Measurements from ENCODE around the gene CDH8. TPM values are rescaled to one million over a fixed set of nuclear protein-coding genes. Genes with fewer than 3 reads are reported as not detected.
"Not testable (repeated sequence)": the region's sequence is repeated elsewhere in the genome, so short reads cannot be mapped to it uniquely, and the experiment has no call there.

The CDH8 gene
- total RNA-seq, 1 experiment from 2014 or later, result 5.7 TPM

DNA sequence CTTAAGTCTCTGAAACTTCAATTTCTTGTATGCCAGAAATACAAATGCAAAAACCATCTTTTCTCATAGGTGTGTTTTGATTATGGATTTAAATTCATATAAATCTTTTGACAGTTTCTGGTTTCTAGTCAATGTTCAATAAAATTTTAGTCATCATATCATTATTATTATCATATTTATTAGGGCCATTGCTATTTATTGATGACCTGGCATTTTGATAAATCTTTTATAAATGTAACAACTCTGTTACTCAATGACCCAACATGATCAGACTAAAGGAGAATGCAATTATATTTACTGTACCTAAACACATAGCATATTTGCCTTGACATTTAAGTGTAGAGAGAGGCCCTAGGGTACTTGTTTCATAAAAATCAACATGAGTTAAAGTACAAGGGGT, 320.8 kb downstream of the CDH8 start:
- Histone ChIP-seq H3K36me3 (ENCODE audit: low read depth, low read length) (no peaks in the 10 kb centered on the region), H3K9me2 (replicated peaks; ENCODE audit: low read length) (no peaks in the 10 kb centered on the region), H3K4me1 (ENCODE audit: insufficient read depth, low read length) (no peaks in the 10 kb centered on the region), H3K27me3 (ENCODE audit: low read length) (no peaks in the 10 kb centered on the region), H3F3A (ENCODE audit: low read length, unreplicated experiment) (no peaks in the 10 kb centered on the region), H2AFZ (ENCODE audit: low read length) (no peak overlapping the region), H3K9ac (ENCODE audit: low read length) (no peak overlapping the region), H3K4me3 (ENCODE audit: low read length) (no peak overlapping the region), H4K20me1 (ENCODE audit: low read length) (no peaks in the 10 kb centered on the region), H3K9me3 (ENCODE audit: low read length) (no peaks in the 10 kb centered on the region), H3K4me2 (ENCODE audit: low read length) (no peak overlapping the region), H3K79me2 (ENCODE audit: low read length) (no peaks in the 10 kb centered on the region), H3K27ac (ENCODE audit: low read length) (no peak overlapping the region)
- ChIA-PET CTCF (no interaction called here), POLR2A (ENCODE audit: unreplicated experiment) (no interaction called here)
- TF ChIP-seq EZH2phosphoT487 (IDR thresholded peaks at IDR 0.05; ENCODE audit: borderline replicate concordance, low read length) (no peak), EZH2 (IDR thresholded peaks at IDR 0.05; ENCODE audit: low read length, unreplicated experiment) (no peak)
- TF ChIP-seq, protein P1, sequence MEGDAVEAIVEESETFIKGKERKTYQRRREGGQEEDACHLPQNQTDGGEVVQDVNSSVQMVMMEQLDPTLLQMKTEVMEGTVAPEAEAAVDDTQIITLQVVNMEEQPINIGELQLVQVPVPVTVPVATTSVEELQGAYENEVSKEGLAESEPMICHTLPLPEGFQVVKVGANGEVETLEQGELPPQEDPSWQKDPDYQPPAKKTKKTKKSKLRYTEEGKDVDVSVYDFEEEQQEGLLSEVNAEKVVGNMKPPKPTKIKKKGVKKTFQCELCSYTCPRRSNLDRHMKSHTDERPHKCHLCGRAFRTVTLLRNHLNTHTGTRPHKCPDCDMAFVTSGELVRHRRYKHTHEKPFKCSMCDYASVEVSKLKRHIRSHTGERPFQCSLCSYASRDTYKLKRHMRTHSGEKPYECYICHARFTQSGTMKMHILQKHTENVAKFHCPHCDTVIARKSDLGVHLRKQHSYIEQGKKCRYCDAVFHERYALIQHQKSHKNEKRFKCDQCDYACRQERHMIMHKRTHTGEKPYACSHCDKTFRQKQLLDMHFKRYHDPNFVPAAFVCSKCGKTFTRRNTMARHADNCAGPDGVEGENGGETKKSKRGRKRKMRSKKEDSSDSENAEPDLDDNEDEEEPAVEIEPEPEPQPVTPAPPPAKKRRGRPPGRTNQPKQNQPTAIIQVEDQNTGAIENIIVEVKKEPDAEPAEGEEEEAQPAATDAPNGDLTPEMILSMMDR (conservative IDR thresholded peaks at IDR 0.05; ENCODE audit: low read depth, low read length), result no peak
- intact Hi-C loops (cut with micrococcal nuclease), result loop anchor here (10.0 kb wide), 1 partner anchor 51 kb away; no protein-coding TSS in a partner anchor
- ATAC-seq (no peak), DNase-seq (no peak)
- no TSS peak for BruUV-seq (replicated peaks)

DNA sequence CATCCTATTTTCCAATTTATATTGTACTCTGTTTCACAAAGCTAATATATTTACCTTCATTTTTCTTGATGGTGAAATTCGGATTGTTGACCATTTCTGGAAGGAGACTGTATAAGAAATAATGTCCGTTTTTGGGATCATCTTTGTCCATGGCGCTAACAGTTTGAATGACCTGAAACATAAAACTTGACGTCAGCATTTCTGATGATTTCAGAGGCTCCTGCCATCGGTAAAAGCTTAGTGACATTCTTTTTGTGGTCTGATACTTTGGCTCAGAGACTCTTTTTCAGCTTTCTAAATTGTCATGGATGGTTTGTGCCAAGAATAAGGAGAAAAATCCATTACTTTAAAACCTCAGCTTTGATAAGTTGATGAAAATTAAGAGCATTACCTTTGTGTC, 322.5 kb downstream of the CDH8 start:
- no peak overlapping the region for H3K4me3 ChIP-seq (ENCODE audit: low read length)
- BruUV-seq (replicated peaks), result no TSS peak
- CTCF ChIA-PET, result no interaction called here
- H3K9me2 ChIP-seq (replicated peaks; ENCODE audit: low read length), result no peaks in the 10 kb centered on the region
- no peaks in the 10 kb centered on the region for H3K9me3 ChIP-seq (ENCODE audit: low read length)
- H3F3A ChIP-seq (ENCODE audit: low read length, unreplicated experiment), result no peaks in the 10 kb centered on the region
- no peak overlapping the region for H3K4me2 ChIP-seq (ENCODE audit: low read length)
- POLR2A ChIA-PET (ENCODE audit: unreplicated experiment), result no interaction called here
- H4K20me1 ChIP-seq (ENCODE audit: low read length), result no peaks in the 10 kb centered on the region
- H3K4me1 ChIP-seq (ENCODE audit: insufficient read depth, low read length), result no peaks in the 10 kb centered on the region
- ATAC-seq (no peak), DNase-seq (no peak)
- no peaks in the 10 kb centered on the region for H3K79me2 ChIP-seq (ENCODE audit: low read length)
- intact Hi-C loops (cut with micrococcal nuclease), result loop anchor here (5.0 to 10.0 kb wide), 2 partner anchors 49 to 219 kb away; no protein-coding TSS in a partner anchor
- no peaks in the 10 kb centered on the region for H3K27me3 ChIP-seq (ENCODE audit: low read length)
- no peak overlapping the region for H2AFZ ChIP-seq (ENCODE audit: low read length)
- no peak overlapping the region for H3K9ac ChIP-seq (ENCODE audit: low read length)
- TF ChIP-seq, protein P1 (conservative IDR thresholded peaks at IDR 0.05; ENCODE audit: low read depth, low read length), result no peak
- TF ChIP-seq EZH2 (IDR thresholded peaks at IDR 0.05; ENCODE audit: low read length, unreplicated experiment) (no peak), EZH2phosphoT487 (IDR thresholded peaks at IDR 0.05; ENCODE audit: borderline replicate concordance, low read length) (no peak)
- H3K27ac ChIP-seq (ENCODE audit: low read length), result no peak overlapping the region
- H3K36me3 ChIP-seq (ENCODE audit: low read depth, low read length), result no peaks in the 10 kb centered on the region

DNA sequence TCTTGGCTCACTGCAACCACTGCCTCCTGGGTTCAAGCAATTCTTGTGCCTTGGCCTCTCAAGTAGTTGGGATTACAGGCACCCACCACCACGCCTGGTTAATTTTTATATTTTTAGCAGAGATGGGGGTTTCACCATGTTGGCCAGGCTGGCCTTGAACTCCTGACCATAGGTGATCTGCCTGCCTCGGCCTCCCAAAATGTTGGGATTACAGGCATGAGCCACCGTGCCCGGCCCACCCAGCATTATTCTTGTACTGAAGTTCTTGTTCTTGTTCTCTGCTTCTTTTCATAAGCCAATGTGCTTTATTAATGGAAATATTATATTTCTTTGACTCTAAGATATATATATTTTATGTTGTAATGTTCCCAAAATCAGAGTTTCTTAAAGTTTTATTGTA, 336.6 kb downstream of the CDH8 start:
- H2AFZ ChIP-seq (ENCODE audit: low read length); CTCF ChIA-PET; intact Hi-C loops (cut with micrococcal nuclease); H3K4me3 ChIP-seq (ENCODE audit: low read length); H3K4me1 ChIP-seq (ENCODE audit: insufficient read depth, low read length); BruUV-seq (replicated peaks); H4K20me1 ChIP-seq (ENCODE audit: low read length); H3K36me3 ChIP-seq (ENCODE audit: low read depth, low read length); H3K27me3 ChIP-seq (ENCODE audit: low read length); H3K9ac ChIP-seq (ENCODE audit: low read length); H3K9me2 ChIP-seq (replicated peaks; ENCODE audit: low read length); H3K9me3 ChIP-seq (ENCODE audit: low read length); H3K79me2 ChIP-seq (ENCODE audit: low read length); ATAC-seq; H3F3A ChIP-seq (ENCODE audit: low read length, unreplicated experiment); POLR2A ChIA-PET (ENCODE audit: unreplicated experiment); H3K4me2 ChIP-seq (ENCODE audit: low read length); DNase-seq; H3K27ac ChIP-seq (ENCODE audit: low read length): not testable (repeated sequence)

All from PC-3 (cell line).